ENCODE data around the gene EPHB3.

GRCh38 chr3:184584464-184584891, 22.9 kb downstream of the EPHB3 start:
- no peak for TF ChIP-seq CTCF (IDR thresholded peaks at IDR 0.05)
- no peak for TF ChIP-seq POLR2A (IDR thresholded peaks at IDR 0.05)
